HL-60 (cell line): Measurements from ENCODE around the gene SIAH3.

Source experiments
- DNase-seq, 2 experiments: peaks; one replicate each; pipeline ENCODE4 v3.0.0-alpha.2; 2010 to 2020; ENCODE audit warnings: low read depth in 1 of 2, low spot score in 1 of 2
- H3K27ac ChIP-seq: fragments of 250-450 bp; sonication (Bioruptor Pico); replicated peaks from 2 replicates; pipeline ENCODE4 v1.5.1; 2020; ENCODE audit warnings: mild to moderate bottlenecking, moderate library complexity
- H3K27me3 ChIP-seq: fragments of 250-450 bp; sonication (Bioruptor Pico); 2 replicates; pipeline ENCODE4 v1.5.1; 2021; ENCODE audit warnings: mild to moderate bottlenecking, moderate library complexity; ENCODE audit not compliant: insufficient read depth, poor library complexity, severe bottlenecking
- H3K4me3 ChIP-seq: replicated peaks from 2 replicates; pipeline ENCODE4 v1.5.1; 2011; ENCODE audit warnings: mild to moderate bottlenecking, control low read depth, low read length; ENCODE audit not compliant: insufficient read depth
- GABPA ChIP-seq: IDR thresholded peaks from 2 replicates; pipeline ENCODE4 v1.6.1; 2012; ENCODE audit warnings: low read depth
- POLR2AphosphoS5 ChIP-seq: IDR thresholded peaks from 2 replicates; pipeline ENCODE4 v1.6.1; 2012; ENCODE audit warnings: low read depth
- SPI1 ChIP-seq: IDR thresholded peaks from 2 replicates; pipeline ENCODE4 v1.6.1; 2012; ENCODE audit warnings: low read depth, mild to moderate bottlenecking, borderline replicate concordance
- TF ChIP-seq, protein P1 (sequence below): IDR thresholded peaks from 2 replicates; pipeline ENCODE4 v1.6.1; 2012; ENCODE audit warnings: low read depth; ENCODE audit not compliant: insufficient replicate concordance
- TF ChIP-seq, protein P2 (sequence below): IDR thresholded peaks from one replicate; pipeline ENCODE4 v1.5.1; 2011; ENCODE audit warnings: low read length, control low read depth, inconsistent platforms; ENCODE audit not compliant: insufficient read depth

Gene SIAH3

DNA sequence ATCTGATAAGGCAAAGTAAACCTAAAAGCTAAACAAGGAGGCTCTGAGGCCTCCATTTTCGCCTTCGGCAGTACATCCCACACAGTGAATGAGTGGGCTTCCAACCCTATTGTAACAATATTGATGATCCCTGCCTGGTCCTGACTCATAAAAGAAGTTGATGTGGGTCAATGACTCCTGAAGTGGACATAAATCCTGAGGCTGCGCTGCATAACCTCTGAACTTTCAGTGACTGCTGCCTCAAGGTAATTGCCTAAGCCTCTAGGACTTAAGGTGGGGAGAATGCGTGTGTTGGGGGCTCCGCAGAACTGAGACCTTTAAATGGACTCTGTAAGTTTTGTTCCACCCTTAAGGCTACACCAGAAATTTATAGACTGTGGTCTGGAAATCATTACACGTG, 42.6 kb downstream of the SIAH3 start:
- no peak for DNase-seq
- TF ChIP-seq SPI1 (no peak), GABPA (no peak), POLR2AphosphoS5 (no peak)
- TF ChIP-seq, protein P1, sequence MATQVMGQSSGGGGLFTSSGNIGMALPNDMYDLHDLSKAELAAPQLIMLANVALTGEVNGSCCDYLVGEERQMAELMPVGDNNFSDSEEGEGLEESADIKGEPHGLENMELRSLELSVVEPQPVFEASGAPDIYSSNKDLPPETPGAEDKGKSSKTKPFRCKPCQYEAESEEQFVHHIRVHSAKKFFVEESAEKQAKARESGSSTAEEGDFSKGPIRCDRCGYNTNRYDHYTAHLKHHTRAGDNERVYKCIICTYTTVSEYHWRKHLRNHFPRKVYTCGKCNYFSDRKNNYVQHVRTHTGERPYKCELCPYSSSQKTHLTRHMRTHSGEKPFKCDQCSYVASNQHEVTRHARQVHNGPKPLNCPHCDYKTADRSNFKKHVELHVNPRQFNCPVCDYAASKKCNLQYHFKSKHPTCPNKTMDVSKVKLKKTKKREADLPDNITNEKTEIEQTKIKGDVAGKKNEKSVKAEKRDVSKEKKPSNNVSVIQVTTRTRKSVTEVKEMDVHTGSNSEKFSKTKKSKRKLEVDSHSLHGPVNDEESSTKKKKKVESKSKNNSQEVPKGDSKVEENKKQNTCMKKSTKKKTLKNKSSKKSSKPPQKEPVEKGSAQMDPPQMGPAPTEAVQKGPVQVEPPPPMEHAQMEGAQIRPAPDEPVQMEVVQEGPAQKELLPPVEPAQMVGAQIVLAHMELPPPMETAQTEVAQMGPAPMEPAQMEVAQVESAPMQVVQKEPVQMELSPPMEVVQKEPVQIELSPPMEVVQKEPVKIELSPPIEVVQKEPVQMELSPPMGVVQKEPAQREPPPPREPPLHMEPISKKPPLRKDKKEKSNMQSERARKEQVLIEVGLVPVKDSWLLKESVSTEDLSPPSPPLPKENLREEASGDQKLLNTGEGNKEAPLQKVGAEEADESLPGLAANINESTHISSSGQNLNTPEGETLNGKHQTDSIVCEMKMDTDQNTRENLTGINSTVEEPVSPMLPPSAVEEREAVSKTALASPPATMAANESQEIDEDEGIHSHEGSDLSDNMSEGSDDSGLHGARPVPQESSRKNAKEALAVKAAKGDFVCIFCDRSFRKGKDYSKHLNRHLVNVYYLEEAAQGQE = no peak
- TF ChIP-seq, protein P2, sequence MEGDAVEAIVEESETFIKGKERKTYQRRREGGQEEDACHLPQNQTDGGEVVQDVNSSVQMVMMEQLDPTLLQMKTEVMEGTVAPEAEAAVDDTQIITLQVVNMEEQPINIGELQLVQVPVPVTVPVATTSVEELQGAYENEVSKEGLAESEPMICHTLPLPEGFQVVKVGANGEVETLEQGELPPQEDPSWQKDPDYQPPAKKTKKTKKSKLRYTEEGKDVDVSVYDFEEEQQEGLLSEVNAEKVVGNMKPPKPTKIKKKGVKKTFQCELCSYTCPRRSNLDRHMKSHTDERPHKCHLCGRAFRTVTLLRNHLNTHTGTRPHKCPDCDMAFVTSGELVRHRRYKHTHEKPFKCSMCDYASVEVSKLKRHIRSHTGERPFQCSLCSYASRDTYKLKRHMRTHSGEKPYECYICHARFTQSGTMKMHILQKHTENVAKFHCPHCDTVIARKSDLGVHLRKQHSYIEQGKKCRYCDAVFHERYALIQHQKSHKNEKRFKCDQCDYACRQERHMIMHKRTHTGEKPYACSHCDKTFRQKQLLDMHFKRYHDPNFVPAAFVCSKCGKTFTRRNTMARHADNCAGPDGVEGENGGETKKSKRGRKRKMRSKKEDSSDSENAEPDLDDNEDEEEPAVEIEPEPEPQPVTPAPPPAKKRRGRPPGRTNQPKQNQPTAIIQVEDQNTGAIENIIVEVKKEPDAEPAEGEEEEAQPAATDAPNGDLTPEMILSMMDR = no peak
- H3K4me3 ChIP-seq = no peak overlapping the region
- H3K27ac ChIP-seq = no peak overlapping the region
- H3K27me3 ChIP-seq = no peaks in the 10 kb centered on the region

DNA sequence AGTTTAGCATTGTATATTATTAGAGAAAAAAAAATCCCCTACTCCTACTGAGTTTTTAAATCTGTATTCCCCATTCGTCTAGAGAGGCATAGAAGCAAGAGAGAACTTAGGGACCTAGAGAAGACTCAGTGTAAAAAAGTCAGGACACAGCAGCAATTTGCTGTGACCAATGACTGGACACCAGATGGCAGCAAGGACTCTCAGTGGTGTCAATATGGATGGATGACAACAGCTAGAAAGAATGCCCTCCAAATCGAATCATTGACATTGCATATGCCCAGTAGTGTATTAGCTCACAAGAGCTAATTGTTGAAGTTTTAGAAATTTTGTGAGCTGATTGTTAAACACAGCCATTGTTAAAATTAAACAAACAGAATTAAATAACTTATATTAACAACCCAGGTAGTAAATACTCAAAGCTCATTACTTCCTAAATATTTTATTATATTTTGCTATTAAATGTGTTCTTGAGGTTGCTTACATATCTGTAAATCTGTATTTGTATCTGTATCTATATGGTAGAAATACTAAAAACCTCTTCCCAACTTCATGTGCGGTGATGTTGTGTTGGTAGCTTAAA, 43.9 kb downstream of the SIAH3 start:
- DNase-seq = peak; percentile 28 to 59
- Histone ChIP-seq H3K27ac (no peak overlapping the region), H3K27me3 (no peaks in the 10 kb centered on the region), H3K4me3 (no peak overlapping the region)
- TF ChIP-seq, protein P1 = no peak
- TF ChIP-seq, protein P2 = peak; percentile 70

DNA sequence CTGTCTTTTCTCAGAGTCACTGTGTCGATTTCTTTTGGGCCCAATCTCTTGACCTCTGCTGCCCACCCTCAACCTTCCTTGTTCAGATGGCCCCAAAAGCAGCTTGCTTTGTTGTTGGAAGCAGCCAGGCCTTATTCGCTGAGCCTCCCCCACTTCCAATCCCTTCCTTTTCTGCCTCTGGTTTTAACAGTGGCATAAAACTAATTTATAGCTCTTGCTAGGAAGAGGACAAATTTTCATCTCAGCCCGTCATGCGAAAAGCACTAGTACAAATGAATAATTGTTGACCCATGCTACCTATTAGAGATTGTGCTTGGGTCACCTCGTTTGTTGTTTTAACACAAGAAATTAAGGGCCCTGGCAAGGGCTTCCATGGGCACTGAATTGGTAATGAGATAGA, 51.1 kb downstream of the SIAH3 start:
- H3K27ac ChIP-seq = no peak overlapping the region
- H3K27me3 ChIP-seq = no peaks in the 10 kb centered on the region
- no peak for TF ChIP-seq SPI1
- TF ChIP-seq, protein P2 = no peak
- TF ChIP-seq, protein P1 = no peak
- TF ChIP-seq GABPA = no peak
- no peak for TF ChIP-seq POLR2AphosphoS5
- no peak for DNase-seq
- H3K4me3 ChIP-seq = no peak overlapping the region
